ENCODE data around the gene SNX22. TPM values are rescaled to one million over a fixed set of nuclear protein-coding genes. Genes with fewer than 3 reads are reported as not detected.
A peak's percentile ranks its signal among the peaks of the same experiment; 100 is the strongest.

The SNX22 gene
- total and polyA plus RNA-seq, 2 of the 8 experiments (the other 6 are each of a cell fraction or from before 2014, with no cell fraction given): 4.9 TPM

GRCh38 chr15:64149424-64149823 is 2.1 kb upstream of the SNX22 start (continued):
- TF ChIP-seq ATF3 (IDR thresholded peaks at IDR 0.05; ENCODE audit: insufficient read depth, low read depth, low read length) (no peak), RFX5 (IDR thresholded peaks at IDR 0.05; ENCODE audit: borderline replicate concordance, low read depth, low read length) (no peak), JUN (IDR thresholded peaks at IDR 0.05; ENCODE audit: low read depth, low read length) (no peak), RXRA (IDR thresholded peaks at IDR 0.05; ENCODE audit: insufficient read depth, low read depth, low read length) (no peak), SP4 (IDR thresholded peaks at IDR 0.05; ENCODE audit: low read length) (no peak), YY1 (IDR thresholded peaks at IDR 0.05; ENCODE audit: low read depth, low read length) (0 out of 2 replicates have a peak, but pooled peaks have one; percentile 15), SAP30 (IDR thresholded peaks at IDR 0.05; ENCODE audit: insufficient read depth, insufficient replicate concordance, low read length) (no peak), CTCF (IDR thresholded peaks at IDR 0.05; ENCODE audit: control extremely low read depth in 1 of 3, insufficient read depth in 1 of 3, low read depth in 1 of 3, low read length in 3 of 3) (peak; percentile 12 to 38 (median 24); a peak in 3 of 4 replicates)
